Peyer's patch (tissue), 4 donors: ENCODE data around the gene PCNA.

Experiments used
- POLR2A ChIP-seq, 2 donors: fragments of 450-650 bp; IDR thresholded peaks; one replicate each; pipeline ENCODE4 v1.5.1; 2017; ENCODE audit warnings: antibody characterized with exemption in 2 of 2, mild to moderate bottlenecking in 2 of 2, moderate library complexity in 2 of 2
- TF ChIP-seq, protein P1 (sequence below), 6 experiments: fragments of 450-650 bp in 4 of 6; fragments of 200-600 bp in 2 of 6; sonication (generic) in 1 of 6; IDR thresholded peaks; one replicate each; pipeline ENCODE4 v1.5.1; 2017 to 2019; ENCODE audit warnings: antibody characterized with exemption in 6 of 6, mild to moderate bottlenecking in 3 of 6, moderate library complexity in 1 of 6

DNA sequence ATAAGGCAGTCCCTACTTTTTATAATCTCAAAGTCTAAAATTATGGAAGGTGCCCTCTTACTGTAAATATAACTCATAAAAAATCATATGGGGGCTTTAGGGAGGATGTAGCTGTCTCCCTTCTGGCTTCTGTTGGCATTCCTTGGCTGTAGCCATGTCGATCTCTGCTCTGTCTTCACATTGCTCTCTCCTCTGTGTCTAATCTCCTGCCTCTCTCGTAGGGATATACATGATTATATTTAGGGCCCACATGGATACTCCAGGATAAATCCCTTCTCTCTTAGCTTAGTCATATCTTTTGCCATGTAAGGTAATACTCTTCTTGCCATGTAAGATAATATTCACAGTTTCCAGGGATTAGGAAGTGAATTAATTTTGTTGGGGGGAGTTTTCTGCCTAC lies 35.6 kb upstream of the PCNA start:
- TF ChIP-seq, protein P1, sequence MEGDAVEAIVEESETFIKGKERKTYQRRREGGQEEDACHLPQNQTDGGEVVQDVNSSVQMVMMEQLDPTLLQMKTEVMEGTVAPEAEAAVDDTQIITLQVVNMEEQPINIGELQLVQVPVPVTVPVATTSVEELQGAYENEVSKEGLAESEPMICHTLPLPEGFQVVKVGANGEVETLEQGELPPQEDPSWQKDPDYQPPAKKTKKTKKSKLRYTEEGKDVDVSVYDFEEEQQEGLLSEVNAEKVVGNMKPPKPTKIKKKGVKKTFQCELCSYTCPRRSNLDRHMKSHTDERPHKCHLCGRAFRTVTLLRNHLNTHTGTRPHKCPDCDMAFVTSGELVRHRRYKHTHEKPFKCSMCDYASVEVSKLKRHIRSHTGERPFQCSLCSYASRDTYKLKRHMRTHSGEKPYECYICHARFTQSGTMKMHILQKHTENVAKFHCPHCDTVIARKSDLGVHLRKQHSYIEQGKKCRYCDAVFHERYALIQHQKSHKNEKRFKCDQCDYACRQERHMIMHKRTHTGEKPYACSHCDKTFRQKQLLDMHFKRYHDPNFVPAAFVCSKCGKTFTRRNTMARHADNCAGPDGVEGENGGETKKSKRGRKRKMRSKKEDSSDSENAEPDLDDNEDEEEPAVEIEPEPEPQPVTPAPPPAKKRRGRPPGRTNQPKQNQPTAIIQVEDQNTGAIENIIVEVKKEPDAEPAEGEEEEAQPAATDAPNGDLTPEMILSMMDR (IDR thresholded peaks at IDR 0.05): no peak
- no peak for TF ChIP-seq POLR2A (IDR thresholded peaks at IDR 0.05)
